DOHH2 (cell line): ENCODE results near the gene IL19.

ENCODE experiments used
- EZH2phosphoT487 ChIP-seq: fragments of 200-600 bp; sonication (generic); IDR thresholded peaks from 2 replicates; pipeline ENCODE4 v1.6.1; 2017; ENCODE audit warnings: borderline replicate concordance, mild to moderate bottlenecking, antibody characterized with exemption, low read length, moderate library complexity, mixed read lengths
- TF ChIP-seq, protein P1 (sequence below): fragments of 200-600 bp; sonication (generic); IDR thresholded peaks from one replicate; pipeline ENCODE4 v1.5.1; 2014; ENCODE audit warnings: antibody characterized with exemption, mild to moderate bottlenecking, low read depth, low read length; ENCODE audit not compliant: poor library complexity, severe bottlenecking

DNA sequence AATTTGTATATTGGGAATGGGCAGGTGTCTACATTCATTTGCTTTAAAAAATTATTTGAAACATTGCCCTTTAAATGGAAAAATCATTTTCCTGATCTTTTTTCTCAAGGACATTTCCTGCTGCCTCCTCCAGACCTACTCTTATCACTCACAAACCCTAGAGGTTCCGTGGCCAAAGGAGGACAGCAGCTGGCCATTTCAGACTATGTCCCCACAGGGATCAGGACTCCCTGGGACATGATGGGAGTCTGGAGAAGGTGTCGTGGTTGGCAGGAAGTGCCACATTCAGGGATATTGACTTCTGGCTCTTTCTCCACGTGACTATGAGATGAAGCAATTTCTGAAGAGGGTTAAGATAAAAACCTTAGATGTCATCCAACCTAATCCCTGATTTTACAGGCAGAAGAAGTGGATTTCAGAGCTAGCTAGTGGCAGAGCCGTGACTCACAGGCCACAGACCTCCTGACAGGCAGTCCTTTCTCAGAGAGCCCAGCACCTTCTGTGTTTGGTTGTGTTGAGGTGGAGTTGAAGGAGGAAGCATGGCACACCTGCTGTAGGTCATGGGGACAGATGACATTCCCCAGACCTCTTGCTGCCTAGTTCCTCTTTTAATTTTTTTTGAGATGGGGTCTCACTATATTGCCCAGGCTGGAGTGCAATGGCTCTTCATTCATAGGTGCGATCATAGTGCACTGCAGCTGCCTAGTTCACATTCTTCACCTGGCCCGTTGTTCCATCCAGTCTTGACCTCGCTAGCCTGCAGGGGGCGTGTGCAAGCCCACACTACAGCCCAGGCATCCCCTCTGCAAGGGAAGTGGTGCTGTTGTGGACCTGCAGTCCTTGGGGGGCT lies 27.2 kb downstream of the IL19 start:
- TF ChIP-seq, protein P1, sequence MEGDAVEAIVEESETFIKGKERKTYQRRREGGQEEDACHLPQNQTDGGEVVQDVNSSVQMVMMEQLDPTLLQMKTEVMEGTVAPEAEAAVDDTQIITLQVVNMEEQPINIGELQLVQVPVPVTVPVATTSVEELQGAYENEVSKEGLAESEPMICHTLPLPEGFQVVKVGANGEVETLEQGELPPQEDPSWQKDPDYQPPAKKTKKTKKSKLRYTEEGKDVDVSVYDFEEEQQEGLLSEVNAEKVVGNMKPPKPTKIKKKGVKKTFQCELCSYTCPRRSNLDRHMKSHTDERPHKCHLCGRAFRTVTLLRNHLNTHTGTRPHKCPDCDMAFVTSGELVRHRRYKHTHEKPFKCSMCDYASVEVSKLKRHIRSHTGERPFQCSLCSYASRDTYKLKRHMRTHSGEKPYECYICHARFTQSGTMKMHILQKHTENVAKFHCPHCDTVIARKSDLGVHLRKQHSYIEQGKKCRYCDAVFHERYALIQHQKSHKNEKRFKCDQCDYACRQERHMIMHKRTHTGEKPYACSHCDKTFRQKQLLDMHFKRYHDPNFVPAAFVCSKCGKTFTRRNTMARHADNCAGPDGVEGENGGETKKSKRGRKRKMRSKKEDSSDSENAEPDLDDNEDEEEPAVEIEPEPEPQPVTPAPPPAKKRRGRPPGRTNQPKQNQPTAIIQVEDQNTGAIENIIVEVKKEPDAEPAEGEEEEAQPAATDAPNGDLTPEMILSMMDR, result peak; percentile 88
- no peak for TF ChIP-seq EZH2phosphoT487
